GM21619 (cell line): ENCODE data around the gene GATM.
"Not testable (repeated sequence)": the region's sequence is repeated elsewhere in the genome, so short reads cannot be mapped to it uniquely, and the experiment has no call there.

ENCODE experiments used
- ATAC-seq: cut with Tn5 transposase; IDR thresholded peaks from one replicate; pipeline ENCODE4 v1.9.1; 2021; ENCODE audit not compliant: unreplicated experiment

GATM gene

GRCh38 chr15:45391746-45392583, 13.6 kb upstream of the GATM start:
- ATAC-seq, result peak; percentile 95

DNA sequence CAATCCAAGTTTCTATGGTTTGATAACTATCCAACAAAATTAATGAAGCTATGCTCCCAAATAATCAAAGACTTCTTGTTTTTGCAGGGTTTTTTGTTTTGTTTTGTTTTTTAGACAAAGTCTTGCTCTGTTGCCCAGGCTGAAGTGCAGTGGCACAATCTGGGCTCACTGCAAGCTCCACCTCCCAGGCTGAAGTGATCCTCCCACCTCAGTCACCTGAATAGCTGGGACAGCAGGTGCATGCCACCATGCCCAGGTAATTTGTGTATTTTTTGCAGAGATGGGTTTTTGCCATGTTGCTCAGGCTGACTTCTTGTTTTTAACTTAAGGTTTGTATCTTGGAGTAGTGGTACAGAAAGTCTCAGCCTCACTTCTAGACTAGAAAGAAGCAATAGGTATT, 11.0 kb upstream of the GATM start:
- no peak for ATAC-seq

- no peak for ATAC-seq
Observed at GRCh38 chr15:45387380-45388007, 9.2 kb upstream of the GATM start.

DNA sequence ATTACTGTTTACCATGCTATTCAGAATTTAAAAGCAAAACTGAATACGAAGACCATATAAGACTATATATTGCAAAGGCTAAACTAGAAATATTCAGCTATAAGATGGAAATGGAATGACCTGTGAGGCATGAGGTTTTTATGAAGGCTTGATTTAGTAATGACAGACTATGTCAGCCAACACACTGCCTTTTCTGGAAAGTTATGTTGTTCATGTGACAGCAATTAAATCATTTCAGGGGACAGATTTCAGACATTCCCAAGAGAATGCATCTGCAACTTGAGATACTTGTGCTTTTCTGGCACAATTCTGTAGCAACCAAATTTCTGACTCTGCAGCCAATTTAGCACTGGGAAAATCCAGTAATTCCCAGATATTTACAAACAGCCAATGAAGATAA, 8.6 kb upstream of the GATM start:
- ATAC-seq, result no peak

- ATAC-seq, result no peak
Observed at GRCh38 chr15:45386420-45386819, 8.1 kb upstream of the GATM start.

DNA sequence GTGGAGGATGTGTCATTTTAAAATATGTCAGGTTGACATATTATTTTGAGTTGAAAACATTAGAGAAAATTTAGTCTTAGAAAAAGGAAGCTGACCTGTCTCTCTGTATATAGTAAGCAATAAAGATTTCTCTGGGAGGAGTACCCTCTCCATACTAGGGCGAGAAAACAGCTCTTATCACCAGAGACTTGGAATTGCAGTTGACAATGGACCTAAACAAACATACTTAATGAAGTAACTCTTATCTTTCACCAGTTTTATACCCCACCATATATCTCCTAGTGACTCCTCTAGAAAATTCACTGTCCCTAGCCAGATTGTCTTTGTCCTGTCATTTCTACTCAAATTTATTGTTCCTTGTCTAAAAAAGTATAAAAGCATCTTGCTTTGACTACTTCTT, 7.2 kb upstream of the GATM start:
- ATAC-seq, result no peak

DNA sequence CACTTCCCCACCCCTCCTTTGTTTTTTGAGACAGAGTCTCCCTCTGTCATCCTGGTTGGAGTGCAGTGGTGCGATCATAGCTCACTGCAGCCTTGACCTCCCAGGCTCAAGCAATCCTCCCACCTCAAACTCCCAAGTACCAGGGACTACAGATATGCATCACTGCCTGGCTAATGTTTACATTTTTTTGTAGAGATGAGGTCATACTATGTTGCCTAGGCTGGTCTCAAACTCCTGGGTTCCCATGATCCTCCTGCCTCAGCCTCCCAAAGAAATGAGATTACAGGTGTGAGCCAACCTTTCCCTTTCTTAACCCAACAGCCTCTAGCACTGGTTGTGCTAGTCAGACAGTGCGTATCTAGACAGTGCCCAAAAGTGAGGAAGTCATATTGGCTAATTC, 6.4 kb upstream of the GATM start:
- ATAC-seq, result no peak

DNA sequence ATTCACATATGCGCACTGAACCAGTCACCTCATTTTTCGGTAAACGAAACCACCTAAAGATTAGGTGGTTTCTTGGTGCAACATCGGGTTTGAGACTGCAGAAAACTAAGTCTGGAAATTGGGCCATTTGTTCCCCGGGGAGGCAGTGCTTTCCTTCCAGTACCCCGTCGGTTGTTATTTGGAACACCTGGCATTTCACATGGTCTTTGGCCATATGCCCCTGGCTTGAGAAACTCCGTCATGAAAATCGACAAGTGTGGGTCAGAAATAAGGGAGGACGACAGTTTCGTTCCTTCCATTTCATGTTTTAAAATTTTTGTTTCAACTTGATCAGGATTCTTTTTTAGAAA, 544 bp upstream of the GATM start:
- no peak for ATAC-seq

- peak; percentile 25 for ATAC-seq
Observed at GRCh38 chr15:45377609-45378148, 665 bp downstream of the GATM start.

DNA sequence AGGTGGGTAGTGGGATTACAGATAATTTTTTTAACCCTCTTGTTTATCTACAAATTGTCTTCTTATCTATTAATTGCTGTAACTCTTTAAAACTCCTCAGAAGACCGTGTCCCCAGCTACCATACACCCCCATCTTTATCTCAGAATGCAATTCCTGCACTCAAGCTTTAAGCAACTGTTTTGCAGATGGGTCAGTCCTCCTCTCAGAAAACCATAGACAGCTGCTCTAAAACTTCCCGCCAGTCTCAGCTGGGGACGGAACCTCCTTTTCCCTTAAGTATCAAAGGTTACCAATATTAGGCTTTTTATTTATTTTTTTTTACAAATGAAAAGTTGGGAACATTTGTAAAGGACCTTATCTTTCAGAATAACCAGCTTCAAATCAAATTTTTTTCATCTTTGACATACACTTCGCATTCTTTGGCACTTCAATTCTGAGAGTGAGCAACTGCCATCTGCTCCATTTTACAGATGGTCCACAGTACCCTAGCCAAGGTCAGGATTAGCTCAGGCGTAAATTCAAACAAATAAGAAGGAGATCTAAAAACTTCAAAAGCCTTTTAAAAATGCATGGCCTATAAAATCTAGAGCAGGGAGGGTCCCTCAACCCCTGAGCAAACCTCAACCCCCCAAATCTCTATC, 1.3 kb downstream of the GATM start:
- ATAC-seq, result no peak

DNA sequence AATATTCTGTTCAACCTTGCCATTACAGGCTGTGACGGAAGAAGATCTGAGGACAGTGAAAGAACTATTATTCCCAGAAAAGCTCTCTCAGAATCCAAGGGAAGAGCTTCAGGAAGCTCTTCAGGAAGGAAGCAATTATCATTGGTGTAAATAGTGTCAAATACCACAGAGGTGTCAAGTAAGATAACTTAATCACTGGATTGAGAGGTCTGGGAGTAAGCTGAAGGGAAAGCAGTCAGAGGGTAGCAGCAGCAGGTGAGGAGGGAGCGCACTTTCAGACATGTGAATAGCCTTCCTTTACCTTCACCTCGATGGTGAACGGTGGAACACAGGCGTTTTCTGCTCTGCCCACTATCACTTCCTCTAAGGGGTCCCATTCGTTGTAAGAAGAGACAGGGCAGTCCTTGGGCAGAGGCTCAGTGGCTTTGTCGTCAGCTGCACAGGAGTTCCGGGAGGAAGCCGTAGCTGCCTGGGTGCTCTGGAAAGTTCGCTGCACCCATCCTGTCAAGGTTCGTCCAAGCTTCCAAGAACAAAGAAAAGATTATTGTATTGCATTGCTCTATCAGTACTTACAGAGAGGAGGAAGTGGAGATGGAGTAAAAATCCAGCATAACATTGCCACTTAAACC, 1.9 kb downstream of the GATM start:
- ATAC-seq, result no peak

DNA sequence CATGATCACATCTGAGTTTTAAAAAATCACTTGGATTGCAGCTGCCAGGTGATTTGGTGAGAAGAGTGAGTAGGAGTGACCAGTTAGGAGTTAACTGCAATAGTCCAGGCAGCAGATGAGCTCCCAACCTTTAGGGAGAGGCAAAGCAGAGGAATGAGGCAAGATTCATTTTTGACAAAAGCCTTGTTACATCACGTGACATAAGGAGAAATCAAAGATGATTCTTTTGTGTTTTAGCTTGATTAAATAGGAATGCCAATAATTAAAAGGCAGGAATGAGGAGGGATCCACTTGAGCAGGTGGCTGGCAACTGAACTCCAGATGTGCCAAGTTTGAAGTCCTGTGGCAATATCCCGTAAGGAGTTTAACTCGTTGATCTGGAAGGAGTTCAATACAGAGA, 2.5 kb downstream of the GATM start:
- ATAC-seq, result no peak

DNA sequence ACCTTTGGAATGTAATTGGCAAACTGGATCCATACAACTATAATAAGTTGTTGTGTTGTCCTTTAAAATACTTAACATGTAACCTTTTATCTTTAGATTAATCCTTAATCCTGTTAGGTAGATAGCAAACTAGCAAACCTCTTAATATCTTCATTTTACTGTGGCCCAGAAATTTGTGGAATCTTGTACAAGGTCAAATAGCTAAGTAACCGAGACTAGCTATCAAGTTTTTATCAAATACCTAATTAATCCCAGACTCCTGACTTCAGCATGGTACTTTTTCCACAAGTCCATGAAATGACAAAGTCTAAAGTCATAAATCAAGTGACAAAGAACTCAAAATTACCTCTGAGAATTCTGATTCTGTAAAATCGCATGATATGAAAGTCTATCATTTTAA, 4.4 kb downstream of the GATM start:
- no peak for ATAC-seq

GRCh38 chr15:45372041-45372995, 6.0 kb downstream of the GATM start:
- ATAC-seq, result no peak

GRCh38 chr15:45371546-45371945, 6.8 kb downstream of the GATM start:
- no peak for ATAC-seq

- ATAC-seq, result not testable (repeated sequence)
Observed at GRCh38 chr15:45370042-45370441, 8.3 kb downstream of the GATM start.

DNA sequence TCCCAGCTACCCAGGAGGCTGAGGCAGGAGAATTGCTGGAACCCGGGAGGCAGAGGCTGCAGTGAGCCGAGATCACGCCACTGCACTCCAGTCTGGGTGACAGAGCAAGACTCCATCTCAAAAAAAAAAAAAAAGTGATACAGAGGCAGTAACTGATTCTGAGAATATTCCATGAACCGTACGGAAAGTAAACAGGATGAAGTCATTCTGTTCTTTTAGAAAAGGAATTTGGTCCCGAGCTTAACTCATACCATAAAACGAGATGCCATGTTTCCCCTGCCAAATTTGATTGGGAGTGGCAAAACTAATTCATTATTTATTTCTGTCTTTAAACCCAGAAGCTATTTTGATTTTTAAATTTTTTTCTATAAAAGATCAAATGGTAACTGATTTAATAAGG, 11.1 kb downstream of the GATM start:
- not testable (repeated sequence) for ATAC-seq

- ATAC-seq, result no peak
Observed at GRCh38 chr15:45364271-45364670, 14.1 kb downstream of the GATM start.

DNA sequence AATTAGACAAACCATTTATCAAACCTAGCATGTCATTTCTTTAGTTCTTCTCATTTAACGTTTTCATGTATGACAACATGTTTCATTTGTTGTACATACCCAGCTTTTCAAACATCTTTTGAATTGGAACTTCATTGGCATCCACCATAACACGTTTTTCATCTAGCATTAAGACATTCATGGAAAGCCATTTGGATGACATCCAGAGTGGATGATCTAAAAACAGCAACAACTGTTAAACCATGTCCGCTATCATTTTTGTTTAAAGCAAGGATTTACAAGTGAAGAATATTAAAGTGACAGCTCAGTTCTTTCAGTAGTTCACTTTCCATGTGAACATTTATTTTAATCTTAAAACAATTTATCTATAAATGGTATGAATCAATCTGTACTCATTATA, 14.5 kb downstream of the GATM start:
- ATAC-seq, result no peak

DNA sequence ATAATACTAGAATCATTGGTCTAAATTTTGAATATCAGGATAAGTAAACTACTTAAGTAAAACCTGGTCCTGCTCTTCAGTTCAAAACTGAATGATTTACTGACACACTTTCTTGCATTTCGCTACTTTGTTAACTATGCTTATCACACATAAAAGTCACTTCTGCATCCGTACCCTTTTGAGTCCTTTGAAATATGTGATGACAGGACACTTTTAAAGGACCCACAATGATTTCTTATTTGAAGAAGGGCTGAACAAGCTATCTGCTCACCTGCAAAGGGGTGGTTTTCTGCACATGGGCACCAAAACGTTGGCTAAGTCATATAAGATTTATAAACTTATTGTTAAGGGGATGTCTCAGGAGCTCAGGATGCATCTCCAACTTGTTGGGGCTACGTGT, 15.0 kb downstream of the GATM start:
- no peak for ATAC-seq
